IMR-90 (cell line): Measurements from ENCODE around the gene CHMP3.

Source experiments
- CEBPB ChIP-seq: IDR thresholded peaks from 2 replicates; pipeline ENCODE4 v1.6.1; 2012; ENCODE audit warnings: low read depth, low read length, improper control_type of control experiment
- FOS ChIP-seq: fragments of 150-350 bp; IDR thresholded peaks from 2 replicates; pipeline ENCODE4 v1.6.1; 2016; ENCODE audit warnings: low read depth, low read length
- MAFK ChIP-seq: IDR thresholded peaks from 2 replicates; pipeline ENCODE4 v1.6.1; 2012; ENCODE audit warnings: low read depth, low read length, improper control_type of control experiment
- MAZ ChIP-seq: IDR thresholded peaks from 2 replicates; pipeline ENCODE4 v1.6.1; 2012; ENCODE audit warnings: low read depth, mild to moderate bottlenecking, low read length, improper control_type of control experiment, moderate library complexity, borderline replicate concordance
- NFE2L2 ChIP-seq: fragments of 150-350 bp; IDR thresholded peaks from 2 replicates; pipeline ENCODE4 v1.6.1; 2016; ENCODE audit warnings: low read depth, mild to moderate bottlenecking, low read length
- POLR2A ChIP-seq: IDR thresholded peaks from 2 replicates; pipeline ENCODE4 v1.6.1; 2012; ENCODE audit warnings: mild to moderate bottlenecking, low read depth, low read length
- RAD21 ChIP-seq: IDR thresholded peaks from 2 replicates; pipeline ENCODE4 v1.6.1; 2012; ENCODE audit warnings: low read length, improper control_type of control experiment
- RCOR1 ChIP-seq: IDR thresholded peaks from 2 replicates; pipeline ENCODE4 v1.6.1; 2012; ENCODE audit warnings: mild to moderate bottlenecking, low read length, improper control_type of control experiment; ENCODE audit not compliant: insufficient replicate concordance
- RFX5 ChIP-seq: IDR thresholded peaks from 2 replicates; pipeline ENCODE4 v1.8.0; 2012; ENCODE audit warnings: low read depth, mild to moderate bottlenecking, low read length, moderate library complexity
- SMC3 ChIP-seq: fragments of 150-350 bp; IDR thresholded peaks from 2 replicates; pipeline ENCODE4 v1.6.1; 2016; ENCODE audit warnings: low read depth, mild to moderate bottlenecking, antibody characterized with exemption, low read length, moderate library complexity
- TF ChIP-seq, protein P1 (sequence below): fragments of 150-350 bp; IDR thresholded peaks from 2 replicates; pipeline ENCODE4 v1.6.1; 2017; ENCODE audit warnings: mild to moderate bottlenecking, antibody characterized with exemption, low read length, low read depth
- TF ChIP-seq, protein P2 (sequence below): conservative IDR thresholded peaks from 2 replicates; pipeline ENCODE4 v1.5.1; 2012; ENCODE audit warnings: mild to moderate bottlenecking, low read depth, low read length, improper control_type of control experiment
- TF ChIP-seq, protein P3 (sequence below): fragments of 150-350 bp; IDR thresholded peaks from 2 replicates; pipeline ENCODE4 v1.6.1; 2016; ENCODE audit warnings: low read depth, mild to moderate bottlenecking, low read length, moderate library complexity, borderline replicate concordance

DNA sequence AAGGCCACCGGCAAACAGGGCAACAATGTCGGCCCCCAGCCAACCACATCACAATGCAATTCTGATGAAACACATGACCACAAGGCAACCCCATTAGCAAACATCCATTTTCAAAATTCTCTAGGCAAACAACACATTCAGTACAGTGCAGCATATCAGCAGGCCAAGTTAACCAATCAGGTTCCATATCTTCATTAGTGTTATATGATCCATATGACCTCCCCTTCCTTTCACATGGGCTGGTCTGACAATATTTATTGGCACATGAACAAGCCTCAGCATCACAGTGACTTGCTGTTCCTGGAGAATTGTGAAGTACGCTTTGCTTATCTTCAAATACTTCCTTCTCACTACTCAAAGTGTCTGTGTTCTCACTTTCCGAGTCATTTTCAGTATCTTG, 40.7 kb upstream of the CHMP3 start:
- TF ChIP-seq, protein P1, sequence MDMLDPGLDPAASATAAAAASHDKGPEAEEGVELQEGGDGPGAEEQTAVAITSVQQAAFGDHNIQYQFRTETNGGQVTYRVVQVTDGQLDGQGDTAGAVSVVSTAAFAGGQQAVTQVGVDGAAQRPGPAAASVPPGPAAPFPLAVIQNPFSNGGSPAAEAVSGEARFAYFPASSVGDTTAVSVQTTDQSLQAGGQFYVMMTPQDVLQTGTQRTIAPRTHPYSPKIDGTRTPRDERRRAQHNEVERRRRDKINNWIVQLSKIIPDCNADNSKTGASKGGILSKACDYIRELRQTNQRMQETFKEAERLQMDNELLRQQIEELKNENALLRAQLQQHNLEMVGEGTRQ: no peak
- TF ChIP-seq POLR2A: no peak
- TF ChIP-seq, protein P2, sequence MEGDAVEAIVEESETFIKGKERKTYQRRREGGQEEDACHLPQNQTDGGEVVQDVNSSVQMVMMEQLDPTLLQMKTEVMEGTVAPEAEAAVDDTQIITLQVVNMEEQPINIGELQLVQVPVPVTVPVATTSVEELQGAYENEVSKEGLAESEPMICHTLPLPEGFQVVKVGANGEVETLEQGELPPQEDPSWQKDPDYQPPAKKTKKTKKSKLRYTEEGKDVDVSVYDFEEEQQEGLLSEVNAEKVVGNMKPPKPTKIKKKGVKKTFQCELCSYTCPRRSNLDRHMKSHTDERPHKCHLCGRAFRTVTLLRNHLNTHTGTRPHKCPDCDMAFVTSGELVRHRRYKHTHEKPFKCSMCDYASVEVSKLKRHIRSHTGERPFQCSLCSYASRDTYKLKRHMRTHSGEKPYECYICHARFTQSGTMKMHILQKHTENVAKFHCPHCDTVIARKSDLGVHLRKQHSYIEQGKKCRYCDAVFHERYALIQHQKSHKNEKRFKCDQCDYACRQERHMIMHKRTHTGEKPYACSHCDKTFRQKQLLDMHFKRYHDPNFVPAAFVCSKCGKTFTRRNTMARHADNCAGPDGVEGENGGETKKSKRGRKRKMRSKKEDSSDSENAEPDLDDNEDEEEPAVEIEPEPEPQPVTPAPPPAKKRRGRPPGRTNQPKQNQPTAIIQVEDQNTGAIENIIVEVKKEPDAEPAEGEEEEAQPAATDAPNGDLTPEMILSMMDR: no peak
- TF ChIP-seq, protein P3, sequence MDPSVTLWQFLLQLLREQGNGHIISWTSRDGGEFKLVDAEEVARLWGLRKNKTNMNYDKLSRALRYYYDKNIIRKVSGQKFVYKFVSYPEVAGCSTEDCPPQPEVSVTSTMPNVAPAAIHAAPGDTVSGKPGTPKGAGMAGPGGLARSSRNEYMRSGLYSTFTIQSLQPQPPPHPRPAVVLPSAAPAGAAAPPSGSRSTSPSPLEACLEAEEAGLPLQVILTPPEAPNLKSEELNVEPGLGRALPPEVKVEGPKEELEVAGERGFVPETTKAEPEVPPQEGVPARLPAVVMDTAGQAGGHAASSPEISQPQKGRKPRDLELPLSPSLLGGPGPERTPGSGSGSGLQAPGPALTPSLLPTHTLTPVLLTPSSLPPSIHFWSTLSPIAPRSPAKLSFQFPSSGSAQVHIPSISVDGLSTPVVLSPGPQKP: no peak
- no peak for TF ChIP-seq NFE2L2
- TF ChIP-seq SMC3: no peak
- no peak for TF ChIP-seq MAZ
- no peak for TF ChIP-seq CEBPB
- TF ChIP-seq MAFK: no peak
- TF ChIP-seq RFX5: no peak
- no peak for TF ChIP-seq RCOR1
- TF ChIP-seq FOS: no peak
- no peak for TF ChIP-seq RAD21
